ENCODE measurements around the gene IRX2.

Gene IRX2

DNA sequence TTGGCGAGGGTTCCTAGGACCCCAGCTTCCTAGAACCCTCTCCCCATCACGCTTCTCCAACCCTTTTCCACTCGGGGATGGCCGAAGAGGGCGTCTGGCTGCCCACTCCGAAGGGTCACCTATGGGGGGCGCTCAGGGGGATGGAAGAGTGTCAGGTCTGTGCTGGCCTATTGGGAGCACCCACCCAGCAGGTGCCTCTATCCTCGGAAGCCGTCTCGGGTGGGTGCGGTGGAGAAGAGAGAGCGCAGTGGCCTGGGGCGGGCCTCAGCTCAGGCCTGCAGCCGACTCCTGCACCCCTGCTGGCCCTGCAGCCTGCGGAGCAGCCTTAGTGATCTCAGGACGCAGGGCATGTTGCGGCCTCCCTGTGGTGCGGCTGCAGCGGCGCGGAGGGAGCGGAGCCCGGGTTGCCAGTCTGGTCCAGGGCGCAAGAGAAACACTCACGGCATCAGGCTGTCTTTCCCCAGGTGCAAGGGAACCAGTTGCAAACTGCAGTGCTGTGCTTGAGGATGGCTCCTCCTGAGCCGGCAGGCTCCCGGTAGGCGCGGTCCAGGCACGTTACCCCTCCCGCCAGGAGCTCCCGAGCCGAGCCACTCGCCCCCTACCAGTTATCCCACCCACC lies 1.5 kb upstream of the IRX2 start:
- H3K4me3 ChIP-seq (IDR thresholded peaks at IDR 0.05; ENCODE audit: insufficient read depth, low read depth, low read length) = no peak overlapping the region
- H3K4me2 ChIP-seq = peak overlapping the region; percentile 66; the same call in 1 of the 2 replicates
- peak overlapping the region; percentile 52; the same call in 1 of the 2 replicates for H2AFZ ChIP-seq (ENCODE audit: low read depth)

DNA sequence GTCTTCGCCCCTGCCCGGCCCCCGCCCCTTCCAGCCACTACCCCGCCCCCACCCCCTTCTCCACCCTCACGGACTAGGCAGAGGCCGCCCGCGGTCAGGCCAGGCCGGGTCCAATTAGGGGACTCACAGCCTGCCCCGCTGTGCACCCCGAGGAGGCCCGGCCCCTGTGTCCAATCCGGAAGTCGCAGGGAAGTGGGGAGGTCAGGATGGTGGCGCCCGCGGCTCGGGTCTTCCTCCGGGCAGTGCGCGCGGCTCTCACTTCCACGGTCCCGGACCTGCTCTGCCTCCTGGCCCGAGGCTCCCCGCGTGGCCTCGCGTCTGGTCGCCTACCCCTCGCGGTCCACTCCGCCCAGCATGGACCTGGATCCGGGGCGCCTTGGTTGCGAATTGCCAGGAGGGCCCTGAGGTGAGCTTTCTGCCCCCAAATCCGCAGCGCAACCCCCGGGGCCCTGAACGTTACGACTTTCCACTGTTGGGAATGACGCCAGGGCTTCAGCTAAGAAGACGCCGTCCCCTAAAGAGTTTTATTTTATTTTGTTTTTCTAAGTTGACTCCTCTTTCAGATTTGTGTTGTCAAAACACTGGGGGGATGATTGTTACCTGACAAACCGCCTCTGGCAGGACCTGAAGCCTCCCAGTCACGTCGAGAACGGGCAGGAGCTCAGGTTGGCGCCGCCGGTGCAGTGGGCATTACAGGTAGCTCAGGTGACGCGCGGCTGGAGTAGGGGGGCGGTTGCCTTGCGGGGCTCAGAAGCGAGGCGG lies 763 bp upstream of the IRX2 start:
- H2AFZ ChIP-seq (ENCODE audit: low read depth) = peak overlapping the region; percentile 52
- TF ChIP-seq, protein P1, sequence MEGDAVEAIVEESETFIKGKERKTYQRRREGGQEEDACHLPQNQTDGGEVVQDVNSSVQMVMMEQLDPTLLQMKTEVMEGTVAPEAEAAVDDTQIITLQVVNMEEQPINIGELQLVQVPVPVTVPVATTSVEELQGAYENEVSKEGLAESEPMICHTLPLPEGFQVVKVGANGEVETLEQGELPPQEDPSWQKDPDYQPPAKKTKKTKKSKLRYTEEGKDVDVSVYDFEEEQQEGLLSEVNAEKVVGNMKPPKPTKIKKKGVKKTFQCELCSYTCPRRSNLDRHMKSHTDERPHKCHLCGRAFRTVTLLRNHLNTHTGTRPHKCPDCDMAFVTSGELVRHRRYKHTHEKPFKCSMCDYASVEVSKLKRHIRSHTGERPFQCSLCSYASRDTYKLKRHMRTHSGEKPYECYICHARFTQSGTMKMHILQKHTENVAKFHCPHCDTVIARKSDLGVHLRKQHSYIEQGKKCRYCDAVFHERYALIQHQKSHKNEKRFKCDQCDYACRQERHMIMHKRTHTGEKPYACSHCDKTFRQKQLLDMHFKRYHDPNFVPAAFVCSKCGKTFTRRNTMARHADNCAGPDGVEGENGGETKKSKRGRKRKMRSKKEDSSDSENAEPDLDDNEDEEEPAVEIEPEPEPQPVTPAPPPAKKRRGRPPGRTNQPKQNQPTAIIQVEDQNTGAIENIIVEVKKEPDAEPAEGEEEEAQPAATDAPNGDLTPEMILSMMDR (conservative IDR thresholded peaks at IDR 0.05; ENCODE audit: low read depth, low read length) = no peak
- no peaks in the 10 kb centered on the region for H3K79me2 ChIP-seq (ENCODE audit: insufficient read depth, low read depth)
- peak overlapping the region; percentile 70 for H3K9ac ChIP-seq
- H3K36me3 ChIP-seq (ENCODE audit: insufficient read depth) = no peaks in the 10 kb centered on the region
- H3K4me1 ChIP-seq (ENCODE audit: low read depth, poor library complexity, severe bottlenecking) = no peaks in the 10 kb centered on the region
- no peaks in the 10 kb centered on the region for H4K20me1 ChIP-seq (ENCODE audit: insufficient read depth)
- H3K27me3 ChIP-seq (ENCODE audit: insufficient read depth, low read depth) = no peaks in the 10 kb centered on the region
- peak overlapping the region; percentile 58; the same call in 1 of the 2 replicates for H3K27ac ChIP-seq
- peak overlapping the region; percentile 66; the same call in 1 of the 2 replicates for H3K4me2 ChIP-seq
- H3K4me3 ChIP-seq (IDR thresholded peaks at IDR 0.05; ENCODE audit: insufficient read depth, low read depth, low read length) = no peak overlapping the region

More for the DNA sequence above, 1.5 kb upstream of the IRX2 start:
- peak overlapping the region; percentile 70; the same call in 1 of the 2 replicates for H3K9ac ChIP-seq
- no peaks in the 10 kb centered on the region for H3K4me1 ChIP-seq (ENCODE audit: low read depth, poor library complexity, severe bottlenecking)
- no peaks in the 10 kb centered on the region for H3K79me2 ChIP-seq (ENCODE audit: insufficient read depth, low read depth)
- H3K27ac ChIP-seq = no peak overlapping the region
- no peaks in the 10 kb centered on the region for H3K36me3 ChIP-seq (ENCODE audit: insufficient read depth)
- H3K27me3 ChIP-seq (ENCODE audit: insufficient read depth, low read depth) = no peaks in the 10 kb centered on the region
- no peaks in the 10 kb centered on the region for H4K20me1 ChIP-seq (ENCODE audit: insufficient read depth)
- TF ChIP-seq, protein P1 (conservative IDR thresholded peaks at IDR 0.05; ENCODE audit: low read depth, low read length) = no peak

DNA sequence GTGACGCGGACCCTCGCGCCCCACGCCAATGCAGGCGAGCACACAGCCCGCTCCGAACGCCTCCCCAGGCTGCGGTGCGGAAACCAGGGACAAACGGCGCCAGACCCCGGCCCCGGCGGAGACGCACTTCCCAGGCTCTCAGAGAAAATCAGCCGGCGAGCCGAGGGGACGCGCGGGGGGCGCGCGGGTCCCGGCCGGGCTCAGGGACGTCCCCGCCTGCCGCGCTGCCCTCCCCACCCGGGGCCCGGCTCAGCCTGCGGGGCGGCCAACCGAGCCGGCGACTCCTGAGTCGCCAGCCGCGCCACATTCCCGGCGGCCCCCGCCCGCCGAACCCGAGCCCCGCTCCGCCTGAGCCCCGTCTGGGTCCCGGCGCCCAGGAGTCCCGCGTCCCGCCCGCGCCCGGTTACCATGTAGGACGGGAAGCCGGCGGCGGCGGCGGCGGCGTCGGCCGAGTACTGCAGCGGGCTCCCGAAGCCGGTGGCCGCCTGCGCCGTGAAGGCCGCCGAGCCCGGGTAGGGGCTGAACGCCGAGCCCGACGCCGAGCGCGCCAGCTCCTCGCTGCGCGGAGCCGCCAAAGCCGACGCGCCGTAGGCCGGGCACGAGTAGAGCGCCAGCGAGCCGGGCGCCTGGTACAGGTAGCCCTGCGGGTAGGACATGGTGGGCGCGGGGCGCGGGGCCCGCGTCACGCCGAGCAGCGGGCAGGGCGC lies 566 bp downstream of the IRX2 start:
- H3K36me3 ChIP-seq (ENCODE audit: insufficient read depth) = no peaks in the 10 kb centered on the region
- H3K4me2 ChIP-seq = no peak overlapping the region
- no peaks in the 10 kb centered on the region for H3K27me3 ChIP-seq (ENCODE audit: insufficient read depth, low read depth)
- no peaks in the 10 kb centered on the region for H3K79me2 ChIP-seq (ENCODE audit: insufficient read depth, low read depth)
- H2AFZ ChIP-seq (ENCODE audit: low read depth) = no peak overlapping the region
- TF ChIP-seq, protein P1 (conservative IDR thresholded peaks at IDR 0.05; ENCODE audit: low read depth, low read length) = no peak
- H3K9ac ChIP-seq = no peak overlapping the region
- H3K4me3 ChIP-seq (IDR thresholded peaks at IDR 0.05; ENCODE audit: insufficient read depth, low read depth, low read length) = no peak overlapping the region
- H4K20me1 ChIP-seq (ENCODE audit: insufficient read depth) = no peaks in the 10 kb centered on the region
- no peaks in the 10 kb centered on the region for H3K4me1 ChIP-seq (ENCODE audit: low read depth, poor library complexity, severe bottlenecking)
- no peak overlapping the region for H3K27ac ChIP-seq

DNA sequence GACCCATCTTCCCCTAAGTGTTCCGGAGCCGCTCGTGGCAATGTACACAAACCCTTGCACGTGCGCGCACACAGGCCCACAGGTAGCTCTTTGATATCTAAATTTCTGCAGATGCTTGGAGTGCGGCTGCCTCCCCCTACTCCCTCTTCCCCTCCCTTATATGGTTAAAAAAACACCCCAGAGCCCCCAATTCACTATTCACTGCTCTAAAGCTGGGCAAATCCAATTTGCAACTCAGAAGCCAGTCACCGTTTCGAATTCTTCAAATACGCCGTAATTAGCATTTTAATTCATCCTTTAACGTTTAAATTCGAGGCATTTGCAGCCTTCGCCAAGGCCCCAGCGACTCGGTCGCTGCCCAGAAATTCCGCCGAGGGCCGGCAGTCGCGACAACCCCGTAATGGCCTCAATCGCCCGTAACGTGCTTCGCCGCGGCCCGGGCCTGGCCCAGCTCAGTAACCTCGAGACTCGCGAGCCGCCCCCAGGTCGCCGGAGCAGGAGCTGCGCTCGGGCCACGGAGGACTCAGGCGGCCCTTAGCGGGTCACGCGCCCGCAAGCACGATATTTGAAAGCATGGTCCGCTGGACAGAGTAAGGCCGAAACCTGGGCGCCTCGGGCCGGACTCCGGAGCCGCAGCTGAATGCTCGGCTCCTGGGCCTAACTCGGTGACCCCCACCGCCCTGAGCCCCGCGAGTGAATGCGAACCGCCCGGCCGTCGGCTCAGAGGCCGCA lies 1.3 kb downstream of the IRX2 start:
- Histone ChIP-seq H3K9ac (no peak overlapping the region), H3K4me3 (IDR thresholded peaks at IDR 0.05; ENCODE audit: insufficient read depth, low read depth, low read length) (no peak overlapping the region), H3K36me3 (ENCODE audit: insufficient read depth) (no peaks in the 10 kb centered on the region), H3K27me3 (ENCODE audit: insufficient read depth, low read depth) (no peaks in the 10 kb centered on the region), H3K4me1 (ENCODE audit: low read depth, poor library complexity, severe bottlenecking) (no peaks in the 10 kb centered on the region), H3K4me2 (no peak overlapping the region), H2AFZ (ENCODE audit: low read depth) (no peak overlapping the region), H3K79me2 (ENCODE audit: insufficient read depth, low read depth) (no peaks in the 10 kb centered on the region), H4K20me1 (ENCODE audit: insufficient read depth) (no peaks in the 10 kb centered on the region), H3K27ac (no peak overlapping the region)
- TF ChIP-seq, protein P1 (conservative IDR thresholded peaks at IDR 0.05; ENCODE audit: low read depth, low read length) = no peak

Measured in KMS-11 (cell line).